K562 (cell line): ENCODE measurements around the gene BSCL2. TPM values are rescaled to one million over a fixed set of nuclear protein-coding genes. Genes with fewer than 3 reads are reported as not detected.

Experiments used
- BDP1 ChIP-seq: IDR thresholded peaks from 3 replicates; pipeline ENCODE4 v1.6.1; 2011; ENCODE audit not compliant: insufficient read length, insufficient read depth
- FOXA1 ChIP-seq: fragments of 450-650 bp; IDR thresholded peaks from 2 replicates; pipeline ENCODE4 v1.6.1; 2016; ENCODE audit warnings: mild to moderate bottlenecking, borderline replicate concordance
- GABPB1 ChIP-seq: sonication (generic); formaldehyde crosslinking; IDR thresholded peaks from 2 replicates; pipeline ENCODE4 v1.8.0; 2022; ENCODE audit warnings: mild to moderate bottlenecking, missing genetic modification reagents
- JUNB ChIP-seq: fragments of 450-650 bp; formaldehyde crosslinking; conservative IDR thresholded peaks from 2 replicates; pipeline ENCODE4 v1.4.0; 2020; ENCODE audit warnings: mild to moderate bottlenecking
- MBD2 ChIP-seq: sonication (generic); IDR thresholded peaks from 2 replicates; pipeline ENCODE4 v1.6.1; 2016; ENCODE audit warnings: low read depth, borderline replicate concordance
- MEIS2 ChIP-seq: fragments of 450-650 bp; IDR thresholded peaks from 2 replicates; pipeline ENCODE4 v1.6.1; 2014; ENCODE audit warnings: mild to moderate bottlenecking; ENCODE audit not compliant: partially characterized antibody
- PHB2 ChIP-seq: fragments of 450-650 bp; IDR thresholded peaks from 2 replicates; pipeline ENCODE4 v1.6.1; 2017; ENCODE audit warnings: low read depth
- POLR2AphosphoS2 ChIP-seq: IDR thresholded peaks from 2 replicates; pipeline ENCODE4 v1.6.1; 2012; ENCODE audit warnings: low read length, improper control_type of control experiment
- SIX5 ChIP-seq, 2 experiments: IDR thresholded peaks; 2 replicates each; pipeline ENCODE4 v1.6.1; 2011; ENCODE audit warnings: low read length in 2 of 2, borderline replicate concordance in 1 of 2, low read depth in 1 of 2, mild to moderate bottlenecking in 1 of 2, moderate library complexity in 1 of 2; ENCODE audit not compliant: insufficient read depth in 1 of 2
- SLC30A9 ChIP-seq: fragments of 250-450 bp; sonication (Bioruptor Pico); IDR thresholded peaks from 2 replicates; pipeline ENCODE4 v1.8.0; 2022; ENCODE audit warnings: mild to moderate bottlenecking, moderate library complexity
- TAF7 ChIP-seq: fragments of 450-650 bp; IDR thresholded peaks from 2 replicates; pipeline ENCODE4 v1.6.1; 2016; ENCODE audit warnings: missing genetic modification characterization, missing compliant biosample characterization
- TGIF2 ChIP-seq: sonication (generic); formaldehyde crosslinking; IDR thresholded peaks from 2 replicates; pipeline ENCODE4 v1.8.1; 2022; ENCODE audit warnings: mild to moderate bottlenecking, missing genetic modification reagents, moderate library complexity
- XRCC5 ChIP-seq: fragments of 200-400 bp; formaldehyde crosslinking; IDR thresholded peaks from 2 replicates; pipeline ENCODE4 v1.6.1; 2017; ENCODE audit warnings: low read depth, mild to moderate bottlenecking, low read length
- ZNF146 ChIP-seq: IDR thresholded peaks from one replicate; pipeline ENCODE4 v1.6.1; 2018; ENCODE audit warnings: missing compliant biosample characterization; ENCODE audit not compliant: unreplicated experiment
- polyA plus RNA-seq, 8 experiments: library from polyadenylated mRNA; depleted of rRNA in 4 of 8; stranded (reverse) in 5 of 8; unstranded in 3 of 8; fragments of >200 nt; fragmentation: Nextera tagmentation in 2 of 8; fragmentation: Illumina TruSeq in 1 of 8; extraction: Ambion mirVana in 2 of 8; extraction: Trizol in 1 of 8; gene quantifications; 2 replicates each; pipeline versions ENCODE4 v1.2.1 to v1.2.3, GENCODE V29; 2011 to 2014; ENCODE audit warnings: inconsistent platforms in 1 of 8, missing spikeins in 1 of 8
- total RNA-seq, 7 experiments: library from RNA; depleted of rRNA in 6 of 7; stranded (reverse); fragments of >200 nt in 6 of 7; fragmentation: Illumina TruSeq in 2 of 7; extraction: Trizol in 2 of 7; gene quantifications; 2 replicates each; pipeline versions ENCODE4 v1.2.1 to v1.2.3, GENCODE V29; 2011 to 2021; ENCODE audit warnings: low replicate concordance in 1 of 7
- TF ChIP-seq, protein P1 (sequence below): fragments of 200-800 bp; sonication (Bioruptor generic); IDR thresholded peaks from 2 replicates; pipeline ENCODE4 v1.6.1; 2017; ENCODE audit warnings: missing genetic modification characterization, missing compliant biosample characterization
- TF ChIP-seq, protein P2 (sequence below): fragments of 250-450 bp; sonication (Bioruptor Pico); IDR thresholded peaks from 2 replicates; pipeline ENCODE4 v1.8.0; 2022; ENCODE audit warnings: moderate library complexity, mild to moderate bottlenecking, inconsistent platforms
- TF ChIP-seq, protein P3 (sequence below): sonication (generic); formaldehyde crosslinking; IDR thresholded peaks from 2 replicates; pipeline ENCODE4 v1.8.1; 2022; ENCODE audit warnings: missing genetic modification reagents
- TF ChIP-seq, protein P4 (sequence below), 2 experiments: fragments of 450-650 bp; IDR thresholded peaks; 2 replicates each; pipeline ENCODE4 v1.6.1; 2018; ENCODE audit warnings: mild to moderate bottlenecking in 2 of 2, low read depth in 1 of 2; ENCODE audit not compliant: partially characterized antibody in 2 of 2
- TF ChIP-seq, protein P5 (sequence below): fragments of 450-650 bp; formaldehyde crosslinking; IDR thresholded peaks from 2 replicates; pipeline ENCODE4 v1.4.0; 2020; ENCODE audit warnings: mild to moderate bottlenecking, moderate library complexity

The BSCL2 gene
- total and polyA plus RNA-seq, 9 of the 15 experiments (the other 6 are each of a cell fraction or from before 2014, with no cell fraction given): 18.9 to 51.7 (median 35.2) TPM

DNA sequence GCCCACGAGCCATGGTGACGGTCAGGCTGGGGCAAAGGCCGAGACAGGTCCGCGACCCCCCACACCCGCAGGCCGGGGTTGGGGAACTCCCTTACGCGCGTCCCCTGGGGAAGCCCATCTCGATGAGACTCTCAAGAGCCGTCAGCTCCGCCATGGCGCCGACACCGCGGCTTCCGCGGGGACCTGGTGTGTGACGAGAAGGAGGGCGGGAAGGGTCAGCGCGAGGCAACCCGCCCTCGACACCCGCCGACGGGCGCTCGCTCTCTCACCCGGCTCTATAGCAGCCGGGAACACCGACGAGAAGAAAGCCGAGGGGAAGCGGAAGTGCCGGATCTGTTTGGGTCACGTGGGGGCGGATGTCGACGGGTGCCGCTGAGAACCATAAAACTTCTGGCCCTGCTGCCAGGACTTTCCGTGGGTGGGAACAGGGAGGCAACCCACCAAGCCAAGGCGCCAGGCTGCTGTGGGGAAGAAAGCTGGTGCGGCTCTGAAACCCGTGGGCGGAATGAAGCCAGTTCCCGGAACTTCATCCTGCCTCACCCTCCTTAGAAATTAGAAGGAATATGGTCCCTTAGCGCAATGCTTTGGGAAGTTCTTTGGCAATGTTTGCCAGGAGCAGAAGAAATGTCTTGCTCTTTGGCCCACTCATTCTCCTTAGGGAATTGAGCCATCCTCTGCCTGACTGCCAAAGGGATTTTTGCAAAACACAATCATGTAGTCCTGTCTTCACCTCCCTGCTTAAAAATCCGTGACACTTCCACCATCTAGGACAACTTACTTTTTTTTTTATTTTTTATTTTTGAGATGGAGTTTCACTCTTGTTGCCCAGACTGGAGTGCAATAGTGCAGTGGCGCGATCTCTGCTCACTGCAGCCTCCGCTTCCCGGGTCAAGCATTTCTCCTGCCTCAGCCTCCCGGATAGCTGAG lies 28.2 kb downstream of the BSCL2 start, which contains the start of gene UBXN1 (continued):
- TF ChIP-seq, protein P1, sequence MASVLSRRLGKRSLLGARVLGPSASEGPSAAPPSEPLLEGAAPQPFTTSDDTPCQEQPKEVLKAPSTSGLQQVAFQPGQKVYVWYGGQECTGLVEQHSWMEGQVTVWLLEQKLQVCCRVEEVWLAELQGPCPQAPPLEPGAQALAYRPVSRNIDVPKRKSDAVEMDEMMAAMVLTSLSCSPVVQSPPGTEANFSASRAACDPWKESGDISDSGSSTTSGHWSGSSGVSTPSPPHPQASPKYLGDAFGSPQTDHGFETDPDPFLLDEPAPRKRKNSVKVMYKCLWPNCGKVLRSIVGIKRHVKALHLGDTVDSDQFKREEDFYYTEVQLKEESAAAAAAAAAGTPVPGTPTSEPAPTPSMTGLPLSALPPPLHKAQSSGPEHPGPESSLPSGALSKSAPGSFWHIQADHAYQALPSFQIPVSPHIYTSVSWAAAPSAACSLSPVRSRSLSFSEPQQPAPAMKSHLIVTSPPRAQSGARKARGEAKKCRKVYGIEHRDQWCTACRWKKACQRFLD (CRISPR knock-in tag): peak; percentile 81
- TF ChIP-seq FOXA1: no peak
- TF ChIP-seq JUNB (CRISPR knock-in tag): no peak
- peak; percentile 89 for TF ChIP-seq GABPB1
- TF ChIP-seq TGIF2 (CRISPR knock-in tag): no peak
- TF ChIP-seq, protein P2, sequence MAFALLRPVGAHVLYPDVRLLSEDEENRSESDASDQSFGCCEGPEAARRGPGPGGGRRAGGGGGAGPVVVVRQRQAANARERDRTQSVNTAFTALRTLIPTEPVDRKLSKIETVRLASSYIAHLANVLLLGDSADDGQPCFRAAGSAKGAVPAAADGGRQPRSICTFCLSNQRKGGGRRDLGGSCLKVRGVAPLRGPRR (CRISPR knock-in tag): no peak
- no peak for TF ChIP-seq PHB2
- peak; percentile 59; the same call in 1 of the 2 replicates for TF ChIP-seq XRCC5
- TF ChIP-seq, protein P3, sequence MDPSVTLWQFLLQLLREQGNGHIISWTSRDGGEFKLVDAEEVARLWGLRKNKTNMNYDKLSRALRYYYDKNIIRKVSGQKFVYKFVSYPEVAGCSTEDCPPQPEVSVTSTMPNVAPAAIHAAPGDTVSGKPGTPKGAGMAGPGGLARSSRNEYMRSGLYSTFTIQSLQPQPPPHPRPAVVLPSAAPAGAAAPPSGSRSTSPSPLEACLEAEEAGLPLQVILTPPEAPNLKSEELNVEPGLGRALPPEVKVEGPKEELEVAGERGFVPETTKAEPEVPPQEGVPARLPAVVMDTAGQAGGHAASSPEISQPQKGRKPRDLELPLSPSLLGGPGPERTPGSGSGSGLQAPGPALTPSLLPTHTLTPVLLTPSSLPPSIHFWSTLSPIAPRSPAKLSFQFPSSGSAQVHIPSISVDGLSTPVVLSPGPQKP (CRISPR knock-in tag): no peak
- TF ChIP-seq, protein P4, sequence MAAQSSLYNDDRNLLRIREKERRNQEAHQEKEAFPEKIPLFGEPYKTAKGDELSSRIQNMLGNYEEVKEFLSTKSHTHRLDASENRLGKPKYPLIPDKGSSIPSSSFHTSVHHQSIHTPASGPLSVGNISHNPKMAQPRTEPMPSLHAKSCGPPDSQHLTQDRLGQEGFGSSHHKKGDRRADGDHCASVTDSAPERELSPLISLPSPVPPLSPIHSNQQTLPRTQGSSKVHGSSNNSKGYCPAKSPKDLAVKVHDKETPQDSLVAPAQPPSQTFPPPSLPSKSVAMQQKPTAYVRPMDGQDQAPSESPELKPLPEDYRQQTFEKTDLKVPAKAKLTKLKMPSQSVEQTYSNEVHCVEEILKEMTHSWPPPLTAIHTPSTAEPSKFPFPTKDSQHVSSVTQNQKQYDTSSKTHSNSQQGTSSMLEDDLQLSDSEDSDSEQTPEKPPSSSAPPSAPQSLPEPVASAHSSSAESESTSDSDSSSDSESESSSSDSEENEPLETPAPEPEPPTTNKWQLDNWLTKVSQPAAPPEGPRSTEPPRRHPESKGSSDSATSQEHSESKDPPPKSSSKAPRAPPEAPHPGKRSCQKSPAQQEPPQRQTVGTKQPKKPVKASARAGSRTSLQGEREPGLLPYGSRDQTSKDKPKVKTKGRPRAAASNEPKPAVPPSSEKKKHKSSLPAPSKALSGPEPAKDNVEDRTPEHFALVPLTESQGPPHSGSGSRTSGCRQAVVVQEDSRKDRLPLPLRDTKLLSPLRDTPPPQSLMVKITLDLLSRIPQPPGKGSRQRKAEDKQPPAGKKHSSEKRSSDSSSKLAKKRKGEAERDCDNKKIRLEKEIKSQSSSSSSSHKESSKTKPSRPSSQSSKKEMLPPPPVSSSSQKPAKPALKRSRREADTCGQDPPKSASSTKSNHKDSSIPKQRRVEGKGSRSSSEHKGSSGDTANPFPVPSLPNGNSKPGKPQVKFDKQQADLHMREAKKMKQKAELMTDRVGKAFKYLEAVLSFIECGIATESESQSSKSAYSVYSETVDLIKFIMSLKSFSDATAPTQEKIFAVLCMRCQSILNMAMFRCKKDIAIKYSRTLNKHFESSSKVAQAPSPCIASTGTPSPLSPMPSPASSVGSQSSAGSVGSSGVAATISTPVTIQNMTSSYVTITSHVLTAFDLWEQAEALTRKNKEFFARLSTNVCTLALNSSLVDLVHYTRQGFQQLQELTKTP (IDR thresholded peaks at IDR 0.05; ENCODE audit: low read depth in 1 of 2, partially characterized antibody in 2 of 2): peak; percentile 38 to 58
- no peak for TF ChIP-seq ZNF146 (CRISPR knock-in tag)
- TF ChIP-seq, protein P5, sequence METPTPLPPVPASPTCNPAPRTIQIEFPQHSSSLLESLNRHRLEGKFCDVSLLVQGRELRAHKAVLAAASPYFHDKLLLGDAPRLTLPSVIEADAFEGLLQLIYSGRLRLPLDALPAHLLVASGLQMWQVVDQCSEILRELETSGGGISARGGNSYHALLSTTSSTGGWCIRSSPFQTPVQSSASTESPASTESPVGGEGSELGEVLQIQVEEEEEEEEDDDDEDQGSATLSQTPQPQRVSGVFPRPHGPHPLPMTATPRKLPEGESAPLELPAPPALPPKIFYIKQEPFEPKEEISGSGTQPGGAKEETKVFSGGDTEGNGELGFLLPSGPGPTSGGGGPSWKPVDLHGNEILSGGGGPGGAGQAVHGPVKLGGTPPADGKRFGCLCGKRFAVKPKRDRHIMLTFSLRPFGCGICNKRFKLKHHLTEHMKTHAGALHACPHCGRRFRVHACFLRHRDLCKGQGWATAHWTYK (CRISPR knock-in tag): no peak; the same call in 1 of the 2 replicates
- no peak for TF ChIP-seq SLC30A9 (CRISPR knock-in tag)
- TF ChIP-seq POLR2AphosphoS2: no peak
- TF ChIP-seq MEIS2: no peak
- peak in 1 of 2 experiments; percentile 17; a peak in 2 of 4 replicates for TF ChIP-seq SIX5 (IDR thresholded peaks at IDR 0.05; ENCODE audit: borderline replicate concordance in 1 of 2, insufficient read depth in 1 of 2, low read depth in 1 of 2, low read length in 2 of 2)
- peak; percentile 37; the same call in 1 of the 2 replicates for TF ChIP-seq TAF7 (tag)
- no peak for TF ChIP-seq BDP1
- peak; percentile 74 for TF ChIP-seq MBD2
